ENCODE data around the gene LMOD3.

Gene LMOD3

GRCh38 chr3:69122403-69122802 lies at the start of gene LMOD3:
Gene LMOD3, minus strand, starts transcription at chr3:69122595. Its CDS starts 209 bp downstream, at chr3:69122386.
- no peak for DNase-seq (ENCODE audit: low spot score)

DNA sequence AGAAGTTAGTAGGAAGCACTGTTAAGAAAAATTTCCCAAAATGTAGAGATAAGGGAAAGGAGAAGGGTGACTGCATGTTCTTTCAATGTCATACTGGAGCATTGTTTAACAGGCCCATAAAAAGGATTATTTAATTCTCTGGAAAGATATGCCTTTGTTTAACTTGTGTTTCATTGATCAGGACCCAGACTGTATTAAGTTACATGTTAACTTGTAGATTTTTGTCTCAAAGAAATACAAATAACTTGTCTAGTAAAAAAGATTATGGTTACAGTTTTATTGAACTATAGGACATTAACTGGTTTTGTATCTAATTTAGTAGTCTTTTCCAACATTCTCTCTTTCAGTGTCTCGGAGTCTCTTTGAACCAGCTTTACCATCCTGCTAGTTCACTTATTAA lies 49.7 kb upstream of the LMOD3 start:
- no peak for DNase-seq (ENCODE audit: low spot score)

DNA sequence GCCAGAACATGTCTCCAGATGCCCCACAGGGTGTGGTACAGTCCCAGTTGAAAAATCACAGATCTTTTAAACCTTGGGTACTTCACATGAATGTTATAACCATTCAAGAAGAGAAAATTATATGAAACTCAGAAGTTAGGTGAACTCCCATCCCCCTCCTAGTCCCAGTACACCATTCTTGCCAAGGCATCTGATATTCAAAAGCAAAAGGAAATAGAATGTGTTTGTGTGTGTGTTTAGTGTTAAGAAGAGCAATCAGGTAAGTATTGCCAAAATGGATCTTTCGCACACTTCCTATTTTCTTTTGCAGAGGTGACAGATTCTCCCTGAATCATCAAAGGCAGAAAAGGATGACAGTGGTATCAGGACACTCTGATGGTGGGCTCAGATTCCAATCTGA lies 44.1 kb upstream of the LMOD3 start:
- no peak for DNase-seq (ENCODE audit: low spot score)

DNA sequence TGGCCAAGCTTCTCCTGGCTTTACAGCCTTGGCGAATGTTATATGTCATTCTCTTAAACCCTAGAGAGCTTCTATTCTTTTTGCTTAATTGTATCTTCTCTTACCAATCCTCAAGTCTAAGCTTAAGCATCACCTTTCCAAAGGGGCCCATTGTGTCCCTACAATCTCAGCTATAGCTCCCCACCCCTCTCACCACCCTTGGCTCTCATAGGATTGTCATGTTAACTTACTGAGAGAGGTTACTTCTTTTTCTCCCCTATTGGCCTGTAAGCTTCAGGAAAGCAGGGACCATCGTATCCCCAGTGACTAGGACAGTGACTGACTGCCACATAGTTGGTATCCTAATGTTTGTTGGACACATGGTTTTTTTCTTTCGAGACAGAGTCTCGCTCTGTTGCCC lies 43.3 kb upstream of the LMOD3 start:
- DNase-seq (ENCODE audit: low spot score): no peak

- no peak for DNase-seq (ENCODE audit: low spot score)
Measured at GRCh38 chr3:69164296-69164695, 41.9 kb upstream of the LMOD3 start.

DNA sequence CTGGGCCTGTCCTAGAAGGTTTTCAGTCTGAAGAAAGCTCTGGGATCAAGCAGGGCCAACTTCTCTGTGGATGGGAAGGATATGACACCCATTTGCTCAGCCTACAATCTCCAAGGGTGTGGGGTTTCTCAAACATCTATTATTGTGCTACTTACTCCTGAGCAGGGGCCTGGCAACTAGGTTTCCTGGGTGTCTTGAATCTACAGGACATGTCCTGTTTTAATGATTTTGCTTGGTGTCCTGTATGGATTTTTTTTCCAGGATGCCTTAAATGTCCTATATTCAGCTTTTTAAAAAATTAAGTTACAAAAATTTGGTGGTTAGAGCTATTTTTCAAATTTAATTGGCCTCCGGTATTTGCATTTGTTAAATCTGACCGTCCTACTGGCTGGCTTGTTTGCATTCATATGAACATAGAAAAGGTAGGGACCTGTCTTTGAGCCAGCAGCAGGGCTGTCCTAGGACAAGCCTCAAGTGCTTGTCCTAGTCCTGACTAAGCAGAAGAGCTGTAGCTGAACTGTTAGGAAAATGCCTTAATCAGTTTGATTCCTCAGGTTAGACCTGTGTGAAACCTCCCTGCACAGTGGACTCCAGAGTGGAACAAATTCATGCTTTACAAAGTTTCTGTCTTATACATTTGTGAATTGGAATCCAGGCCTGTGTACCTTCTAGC lies 40.0 kb upstream of the LMOD3 start:
- no peak for DNase-seq (ENCODE audit: low spot score)

DNA sequence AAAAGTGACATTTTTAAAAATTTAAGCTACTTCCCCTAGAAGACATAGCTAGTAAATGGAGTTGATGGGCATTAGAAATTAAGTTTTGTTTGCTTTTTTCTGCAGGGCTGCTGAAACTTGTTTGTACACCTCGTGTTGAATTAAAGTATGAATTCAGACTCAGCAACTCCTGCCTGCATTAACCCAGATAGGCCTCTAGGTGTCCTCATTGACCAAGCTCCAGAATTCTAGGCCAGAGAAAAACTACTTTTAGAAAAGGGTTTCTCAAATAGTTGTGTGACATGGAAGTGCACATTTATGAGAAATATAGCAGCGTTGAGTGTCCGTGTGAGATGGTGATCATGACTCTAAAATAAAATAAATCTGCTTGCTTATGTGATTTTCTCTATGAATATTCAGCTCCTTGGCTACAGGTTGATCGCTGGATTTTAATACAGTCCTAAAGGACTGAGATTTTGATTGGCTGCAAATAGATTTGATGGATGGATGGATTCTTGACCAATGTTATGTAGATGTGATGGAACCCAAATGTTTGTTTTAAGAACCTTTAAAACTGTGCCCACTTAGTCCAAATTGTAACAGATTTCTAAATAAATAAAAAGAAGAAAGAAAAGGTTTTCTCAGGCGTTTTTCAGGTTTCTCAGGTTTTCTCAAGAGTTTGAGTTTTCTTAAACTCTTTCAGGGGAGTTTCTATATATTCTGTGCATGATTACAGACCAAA lies 39.4 kb upstream of the LMOD3 start:
- no peak for DNase-seq (ENCODE audit: low spot score)

DNA sequence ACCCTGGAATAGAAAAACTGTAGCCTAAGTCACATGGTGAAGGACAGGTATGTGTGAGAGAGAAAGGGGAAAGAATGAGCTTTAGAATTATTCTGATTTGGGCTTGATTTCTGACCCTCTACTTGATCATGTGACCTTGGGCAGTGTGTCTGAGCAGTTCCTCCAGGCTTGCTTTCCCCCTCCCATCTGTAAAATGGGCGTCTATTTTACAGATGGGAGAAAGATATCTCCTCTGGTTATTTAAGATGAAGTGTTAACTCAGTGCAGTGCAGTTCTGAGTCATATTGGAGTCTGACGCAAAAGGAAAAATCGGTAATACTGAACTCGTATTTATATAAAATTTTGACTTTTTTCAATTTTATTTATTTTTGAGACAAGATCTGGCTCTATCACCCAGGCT lies 38.1 kb upstream of the LMOD3 start:
- DNase-seq (ENCODE audit: low spot score): no peak

DNA sequence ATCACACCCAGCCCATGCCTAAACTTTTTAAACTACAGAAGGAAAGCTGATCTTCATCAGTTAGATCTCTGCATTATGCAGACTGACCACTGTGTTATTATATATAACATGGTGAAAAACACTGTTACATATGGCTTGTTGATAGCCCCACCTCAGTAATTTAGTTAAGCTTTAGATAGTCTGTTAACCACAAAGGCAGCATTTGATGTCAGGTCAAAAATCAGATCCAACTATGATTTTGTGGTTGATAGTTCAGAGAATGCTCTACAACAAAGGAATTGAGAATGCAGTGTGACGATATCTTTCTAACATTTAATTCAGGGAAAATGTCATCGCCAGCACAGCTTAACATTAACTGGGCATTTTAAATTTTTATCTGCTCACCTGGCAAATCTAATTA lies 37.7 kb upstream of the LMOD3 start:
- DNase-seq (ENCODE audit: low spot score): no peak

- no peak for DNase-seq (ENCODE audit: low spot score)
Measured at GRCh38 chr3:69149586-69149985, 27.2 kb upstream of the LMOD3 start.

GRCh38 chr3:69145688-69146087 lies 23.3 kb upstream of the LMOD3 start:
- no peak for DNase-seq (ENCODE audit: low spot score)

- DNase-seq (ENCODE audit: low spot score): no peak
Measured at GRCh38 chr3:69144631-69145245, 22.3 kb upstream of the LMOD3 start.

DNA sequence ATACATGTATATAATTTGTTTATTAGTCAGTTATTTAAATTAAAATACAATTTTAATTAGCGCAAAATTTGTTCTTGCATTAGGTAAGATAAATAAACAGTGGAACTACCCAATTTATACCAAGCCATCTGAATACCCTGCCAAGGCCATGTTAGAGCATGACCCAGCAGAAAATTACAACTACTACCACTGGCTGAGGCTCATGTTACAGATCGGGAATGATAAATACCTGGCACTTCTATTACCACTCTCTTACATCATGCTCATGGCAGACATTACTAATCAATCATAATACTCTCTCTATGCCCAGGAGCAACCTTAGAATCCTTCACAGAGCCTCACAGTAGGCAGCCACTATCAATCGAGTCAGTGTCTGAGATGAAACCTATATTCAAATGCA lies 21.2 kb upstream of the LMOD3 start:
- no peak for DNase-seq (ENCODE audit: low spot score)

DNA sequence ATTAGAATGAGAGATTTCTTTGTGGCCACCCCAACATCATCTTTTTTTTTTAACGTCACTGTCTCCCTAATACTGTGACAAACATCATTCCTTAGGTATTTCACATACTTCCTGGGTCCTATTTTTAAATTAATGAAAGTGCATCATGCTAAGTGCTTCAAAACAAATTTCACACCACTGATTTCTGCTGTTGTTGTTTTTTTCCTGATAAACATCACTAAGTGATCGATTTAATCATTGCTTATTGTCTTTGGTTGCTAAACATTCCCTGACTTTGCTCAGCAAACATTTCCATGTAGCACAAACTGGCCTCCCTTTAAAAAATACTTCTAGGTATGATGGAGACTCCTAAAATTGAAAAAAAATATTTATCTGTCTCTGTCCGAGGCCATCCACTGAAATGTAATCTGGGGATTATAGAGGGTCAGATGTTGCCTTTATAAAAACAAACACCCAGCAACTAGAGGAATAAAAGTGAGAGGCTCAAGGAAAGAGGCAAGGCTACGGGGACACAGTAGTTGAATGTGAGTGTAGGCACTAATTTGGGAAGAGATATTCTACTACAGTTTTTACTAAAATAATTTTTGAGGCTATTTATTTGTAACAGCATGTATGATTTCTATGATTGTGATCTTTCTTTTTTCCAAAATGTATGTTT lies 20.5 kb upstream of the LMOD3 start:
- no peak for DNase-seq (ENCODE audit: low spot score)

DNA sequence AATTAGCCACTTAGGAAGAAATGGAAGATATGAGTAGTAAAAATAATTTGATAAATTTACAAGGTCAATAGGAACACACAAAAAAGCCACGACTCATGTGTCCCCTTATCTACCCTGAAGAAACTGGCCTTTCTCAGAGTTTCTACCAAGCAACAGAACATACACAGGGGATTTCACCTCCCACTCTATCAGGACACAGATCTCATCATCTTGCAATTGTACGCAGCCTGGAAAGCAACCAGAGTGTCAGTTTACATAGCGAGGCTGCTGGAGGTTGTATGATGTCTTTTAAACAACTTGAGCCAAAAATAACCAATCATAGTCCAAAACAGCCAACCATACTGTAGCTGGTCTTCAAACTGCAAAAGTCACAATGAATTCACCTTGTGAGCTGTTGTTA lies 19.7 kb upstream of the LMOD3 start:
- DNase-seq (ENCODE audit: low spot score): no peak

DNA sequence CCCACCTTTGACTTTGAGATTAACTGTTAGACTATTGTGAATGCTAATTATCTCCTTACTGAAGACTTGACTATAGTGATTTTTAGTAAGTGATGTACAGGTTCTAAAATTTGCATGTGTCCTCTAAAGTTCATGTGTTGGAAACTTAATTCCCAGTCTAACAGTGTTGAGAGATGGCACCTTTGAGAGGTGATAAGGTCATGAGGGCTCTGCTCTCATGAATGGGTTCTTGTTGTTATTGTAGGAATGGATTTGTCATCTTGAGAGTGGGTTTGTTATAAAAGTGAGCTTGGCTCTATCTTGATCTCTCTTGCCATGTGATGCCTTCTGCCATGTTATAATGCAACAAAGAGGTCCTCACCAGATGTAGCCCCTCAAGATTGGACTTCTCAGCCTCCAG lies 18.9 kb upstream of the LMOD3 start:
- DNase-seq (ENCODE audit: low spot score): no peak

- no peak for DNase-seq (ENCODE audit: low spot score)
Measured at GRCh38 chr3:69137412-69137811, 15.0 kb upstream of the LMOD3 start.

DNA sequence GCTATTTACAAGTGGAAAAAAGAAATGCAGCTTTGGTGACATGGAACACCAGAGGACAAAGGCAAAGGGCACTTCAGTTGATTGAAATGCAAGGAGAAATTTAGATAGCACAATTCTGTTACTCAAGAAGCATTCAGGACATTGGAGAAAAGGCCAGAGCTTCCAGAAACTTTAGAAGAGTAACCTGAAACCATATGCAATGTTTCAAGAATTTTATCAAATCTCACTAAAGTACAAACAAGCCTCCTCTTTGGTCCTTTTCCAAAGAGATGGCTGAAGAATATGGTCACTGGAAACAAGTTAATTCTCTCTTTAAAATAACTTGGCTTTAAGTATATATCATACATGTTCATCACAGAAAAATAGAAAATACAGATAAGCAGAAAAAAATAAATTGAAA lies 14.6 kb upstream of the LMOD3 start:
- DNase-seq (ENCODE audit: low spot score): no peak

DNA sequence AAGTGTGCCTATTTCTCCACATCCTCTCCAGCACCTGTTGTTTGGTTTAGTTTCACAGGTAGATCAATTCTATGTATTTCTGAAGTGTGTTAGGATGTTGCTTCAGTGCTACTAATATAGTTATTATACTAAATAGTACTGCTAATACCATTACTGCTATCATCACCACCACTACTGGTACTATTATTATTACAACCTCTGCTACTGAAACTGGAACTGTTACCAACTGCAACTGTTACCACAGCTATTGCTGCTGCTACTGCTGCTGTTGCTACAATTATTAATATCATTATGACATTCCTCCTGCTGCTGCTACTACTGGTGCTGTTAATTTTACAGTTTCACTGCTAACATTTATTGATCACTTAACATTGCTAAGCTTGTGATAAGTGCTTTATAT lies 8.3 kb upstream of the LMOD3 start:
- DNase-seq (ENCODE audit: low spot score): no peak

DNA sequence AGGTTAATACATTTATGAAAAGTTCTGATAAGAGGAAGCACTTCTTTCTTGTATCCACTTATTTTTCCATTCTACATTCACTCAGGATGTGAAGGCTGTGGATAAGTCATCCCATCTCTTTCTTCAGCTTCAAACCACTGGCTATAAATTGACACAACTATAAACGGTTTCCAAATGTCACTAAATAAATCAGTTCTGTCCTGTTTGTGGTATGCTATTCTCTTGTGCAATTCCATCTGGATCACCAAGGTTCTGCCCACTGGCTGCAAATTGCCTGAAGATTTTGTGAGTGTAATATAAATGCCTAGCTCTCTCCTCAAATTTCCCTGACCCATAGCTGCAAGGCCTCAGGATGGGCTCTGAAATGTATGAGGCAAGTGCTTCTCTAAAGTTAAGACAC lies 7.1 kb upstream of the LMOD3 start:
- no peak for DNase-seq (ENCODE audit: low spot score)

DNA sequence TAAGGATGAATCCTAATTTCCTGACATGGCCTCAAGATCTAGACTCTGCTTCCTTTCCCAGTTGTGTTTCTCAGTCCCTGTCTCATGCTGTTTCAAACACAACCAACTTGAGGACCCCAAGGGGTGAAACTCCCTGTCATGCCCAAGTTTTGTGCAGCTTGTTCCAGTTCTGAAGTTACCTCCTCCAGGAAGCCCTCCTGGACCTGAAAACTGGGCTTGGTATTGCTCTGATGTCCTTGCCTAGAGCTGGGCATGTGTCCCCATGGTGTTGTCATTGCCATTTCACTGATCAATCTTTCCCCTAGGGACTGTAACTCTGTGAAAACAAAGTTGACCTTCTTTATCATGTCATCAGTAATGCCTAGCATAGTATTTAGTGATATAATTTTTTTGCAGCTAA lies 6.1 kb upstream of the LMOD3 start:
- no peak for DNase-seq (ENCODE audit: low spot score)

DNA sequence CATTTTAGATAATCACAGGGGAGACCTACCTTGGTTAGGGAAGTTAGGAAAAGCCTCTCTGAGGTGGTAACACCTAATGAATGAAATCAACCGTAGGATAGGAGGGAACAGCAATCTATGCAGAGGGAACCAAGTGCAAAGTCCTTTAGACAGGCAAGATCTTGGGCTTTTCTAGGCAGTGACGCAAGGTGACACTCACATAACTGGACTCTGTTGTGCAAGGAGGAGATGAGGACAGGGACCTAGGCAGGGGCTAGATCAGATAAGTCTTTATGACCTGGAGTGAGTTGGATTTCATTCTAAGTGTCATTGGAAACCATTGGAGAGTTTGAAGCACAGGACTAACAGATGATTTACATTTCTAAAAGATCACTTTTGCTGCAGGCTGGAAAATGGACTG lies 4.6 kb upstream of the LMOD3 start:
- DNase-seq (ENCODE audit: low spot score): no peak

GRCh38 chr3:69126216-69126615 lies 3.8 kb upstream of the LMOD3 start:
- no peak for DNase-seq (ENCODE audit: low spot score)

Measured in HuH-7 (cell line).